ENCODE measurements around the gene SDCCAG8. TPM values are rescaled to one million over a fixed set of nuclear protein-coding genes. Genes with fewer than 3 reads are reported as not detected.

Gene SDCCAG8
- total RNA-seq, 1 donor from 2014 or later = 26.7 TPM

GRCh38 chr1:243271996-243272395 is 16.2 kb downstream of the SDCCAG8 start:
- Mint-ChIP-seq H3K4me1 (ENCODE audit: unreplicated experiment) (peaks cover 34% of the 10 kb centered on the region), H3K36me3 (ENCODE audit: unreplicated experiment) (peaks cover 35% of the 10 kb centered on the region), H3K9me3 (ENCODE audit: unreplicated experiment) (no peaks in the 10 kb centered on the region), H3K27ac (ENCODE audit: unreplicated experiment) (peak overlapping the region; percentile 8), H3K27me3 (ENCODE audit: unreplicated experiment) (no peaks in the 10 kb centered on the region), H3K4me3 (ENCODE audit: unreplicated experiment) (no peak overlapping the region)
- DNase-seq (ENCODE audit: extremely low spot score, unreplicated experiment) = no peak
- TF ChIP-seq CTCF (IDR thresholded peaks at IDR 0.05) = no peak

GRCh38 chr1:243272401-243272800 is 16.6 kb downstream of the SDCCAG8 start:
- TF ChIP-seq CTCF (IDR thresholded peaks at IDR 0.05) = no peak
- DNase-seq (ENCODE audit: extremely low spot score, unreplicated experiment) = no peak
- no peaks in the 10 kb centered on the region for H3K27me3 Mint-ChIP-seq (ENCODE audit: unreplicated experiment)
- H3K9me3 Mint-ChIP-seq (ENCODE audit: unreplicated experiment) = no peaks in the 10 kb centered on the region
- H3K36me3 Mint-ChIP-seq (ENCODE audit: unreplicated experiment) = peaks cover 39% of the 10 kb centered on the region
- peak overlapping the region; percentile 8 for H3K27ac Mint-ChIP-seq (ENCODE audit: unreplicated experiment)
- H3K4me1 Mint-ChIP-seq (ENCODE audit: unreplicated experiment) = peaks cover 34% of the 10 kb centered on the region
- no peak overlapping the region for H3K4me3 Mint-ChIP-seq (ENCODE audit: unreplicated experiment)

- H3K4me1 Mint-ChIP-seq (ENCODE audit: unreplicated experiment) = peaks cover 23% of the 10 kb centered on the region
- DNase-seq (ENCODE audit: extremely low spot score, unreplicated experiment) = no peak
- H3K27ac Mint-ChIP-seq (ENCODE audit: unreplicated experiment) = no peak overlapping the region
- no peaks in the 10 kb centered on the region for H3K9me3 Mint-ChIP-seq (ENCODE audit: unreplicated experiment)
- no peak overlapping the region for H3K4me3 Mint-ChIP-seq (ENCODE audit: unreplicated experiment)
- no peaks in the 10 kb centered on the region for H3K27me3 Mint-ChIP-seq (ENCODE audit: unreplicated experiment)
- TF ChIP-seq CTCF (IDR thresholded peaks at IDR 0.05) = no peak
- peaks cover 46% of the 10 kb centered on the region for H3K36me3 Mint-ChIP-seq (ENCODE audit: unreplicated experiment)
Measured at GRCh38 chr1:243273506-243273905, 17.7 kb downstream of the SDCCAG8 start.

GRCh38 chr1:243273945-243274344 is 18.1 kb downstream of the SDCCAG8 start:
- H3K27me3 Mint-ChIP-seq (ENCODE audit: unreplicated experiment) = no peaks in the 10 kb centered on the region
- DNase-seq (ENCODE audit: extremely low spot score, unreplicated experiment) = no peak
- no peak overlapping the region for H3K4me3 Mint-ChIP-seq (ENCODE audit: unreplicated experiment)
- H3K36me3 Mint-ChIP-seq (ENCODE audit: unreplicated experiment) = peaks cover 46% of the 10 kb centered on the region
- no peak for TF ChIP-seq CTCF (IDR thresholded peaks at IDR 0.05)
- H3K27ac Mint-ChIP-seq (ENCODE audit: unreplicated experiment) = no peak overlapping the region
- H3K9me3 Mint-ChIP-seq (ENCODE audit: unreplicated experiment) = no peaks in the 10 kb centered on the region
- H3K4me1 Mint-ChIP-seq (ENCODE audit: unreplicated experiment) = peaks cover 18% of the 10 kb centered on the region

- no peak for DNase-seq (ENCODE audit: extremely low spot score, unreplicated experiment)
- Mint-ChIP-seq H3K4me3 (ENCODE audit: unreplicated experiment) (no peak overlapping the region), H3K36me3 (ENCODE audit: unreplicated experiment) (peaks cover 46% of the 10 kb centered on the region), H3K27ac (ENCODE audit: unreplicated experiment) (no peak overlapping the region), H3K27me3 (ENCODE audit: unreplicated experiment) (no peaks in the 10 kb centered on the region), H3K9me3 (ENCODE audit: unreplicated experiment) (no peaks in the 10 kb centered on the region), H3K4me1 (ENCODE audit: unreplicated experiment) (peaks cover 11% of the 10 kb centered on the region)
- no peak for TF ChIP-seq CTCF (IDR thresholded peaks at IDR 0.05)
Measured at GRCh38 chr1:243275316-243275715, 19.5 kb downstream of the SDCCAG8 start.
